ENCODE results near the gene ANKRD13D. TPM values are rescaled to one million over a fixed set of nuclear protein-coding genes. Genes with fewer than 3 reads are reported as not detected.
A peak's percentile ranks its signal among the peaks of the same experiment; 100 is the strongest.

Gene ANKRD13D
- total and polyA plus RNA-seq, 10 donors: 65.2 to 151 (median 126) TPM

- peak; percentile 82 for DNase-seq
- TF ChIP-seq POLR2A (IDR thresholded peaks at IDR 0.05) (no peak), POLR2AphosphoS5 (IDR thresholded peaks at IDR 0.05) (peak; percentile 6 to 63 (median 20))
- Histone ChIP-seq H3K4me3 (peak overlapping the region in 6 of 8 donors; percentile 14 to 100 (median 95)), H3K9me3 (no peaks in the 10 kb centered on the region), H3K36me3 (peaks cover 0 to 88% (median 9%) of the 10 kb centered on the region in 6 donors), H3K4me1 (peaks cover 97 to 100% (median 100%) of the 10 kb centered on the region in 6 donors), H3K27me3 (replicated peaks in 1 of 7) (no peaks in the 10 kb centered on the region), H3K27ac (peak overlapping the region; percentile 89 to 100 (median 97))
- 29 to 46% (median 31%) methylated on average over 19 to 23 of the region's 23 CpGs for WGBS, 5 donors
- intact Hi-C loops (cut with DNase I; ENCODE audit: low total_unique reads): no loop called here
These were observed 16.5 kb upstream of the ANKRD13D start for GRCh38 chr11:67272327-67273259.

- Histone ChIP-seq H3K27me3 (replicated peaks in 1 of 7) (no peaks in the 10 kb centered on the region), H3K27ac (peak overlapping the region; percentile 89 to 100 (median 97)), H3K4me1 (peaks cover 97 to 100% (median 100%) of the 10 kb centered on the region in 6 donors), H3K9me3 (no peaks in the 10 kb centered on the region), H3K4me3 (peak overlapping the region in 5 of 8 donors; percentile 14 to 97 (median 17)), H3K36me3 (peaks cover 0 to 88% (median 7%) of the 10 kb centered on the region in 6 donors)
- intact Hi-C loops (cut with DNase I; ENCODE audit: low total_unique reads): no loop called here
- peak in 1 of 11 experiments; percentile 15 for TF ChIP-seq CTCF (IDR thresholded peaks at IDR 0.05 in 8 of 11, conservative IDR thresholded peaks at IDR 0.05 in 3 of 11)
- peak in 1 of 3 donors; percentile 32 for TF ChIP-seq POLR2AphosphoS5 (IDR thresholded peaks at IDR 0.05)
- TF ChIP-seq POLR2A (IDR thresholded peaks at IDR 0.05): no peak
- peak; percentile 81 for DNase-seq
- 14 to 35% (median 26%) methylated on average over 9 to 14 of the region's 14 CpGs for WGBS, 5 donors
These were observed 15.7 kb upstream of the ANKRD13D start for GRCh38 chr11:67273260-67273990.

- H3K4me3 ChIP-seq: peak overlapping the region in 3 of 8 donors; percentile 6 to 81 (median 15)
- DNase-seq: peak; percentile 93
- intact Hi-C loops (cut with DNase I; ENCODE audit: low total_unique reads): no loop called here
- no peaks in the 10 kb centered on the region for H3K27me3 ChIP-seq (replicated peaks in 1 of 7)
- H3K9me3 ChIP-seq: no peaks in the 10 kb centered on the region
- WGBS, 5 donors: 30 to 44% (median 39%) methylated on average over 26 to 35 of the region's 35 CpGs
- H3K36me3 ChIP-seq: peaks cover 5 to 88% (median 20%) of the 10 kb centered on the region in 6 donors
- H3K4me1 ChIP-seq: peaks cover 97 to 100% (median 100%) of the 10 kb centered on the region in 6 donors
- no peak for TF ChIP-seq CTCF (IDR thresholded peaks at IDR 0.05 in 8 of 11, conservative IDR thresholded peaks at IDR 0.05 in 3 of 11)
- peak; percentile 68 to 83 (median 79) for TF ChIP-seq POLR2AphosphoS5 (IDR thresholded peaks at IDR 0.05)
- no peak for TF ChIP-seq POLR2A (IDR thresholded peaks at IDR 0.05)
- peak overlapping the region; percentile 89 to 100 (median 97) for H3K27ac ChIP-seq
These were observed 14.1 kb upstream of the ANKRD13D start for GRCh38 chr11:67274768-67275605.
